IMR-90 (cell line): ENCODE results near the gene NXPH3. TPM values are rescaled to one million over a fixed set of nuclear protein-coding genes. Genes with fewer than 3 reads are reported as not detected.

ENCODE experiments used
- ATAC-seq: fragments of 200-7000 bp; cut with Tn5 transposase; 2 replicates; pipeline ENCODE4 v1.9.1; 2020; ENCODE audit warnings: low read depth, mild to moderate bottlenecking, moderate library complexity
- BruUV-seq: library from RNA; stranded (reverse); fragments of 400-500 nt; replicated peaks from 2 replicates; lab custom pipeline; 2021; lab: Mats Ljungman, UMichigan
- CTCF ChIA-PET: fragments of 300-600 bp; formaldehyde crosslinking; extraction: SDS; loops from one replicate; lab custom pipeline; 2021; ENCODE audit warnings: antibody characterized with exemption; lab: Yijun Ruan, JAX
- POLR2A ChIA-PET: fragments of 300-600 bp; sonication (Branson Sonifier 250); formaldehyde crosslinking; loops from one replicate; lab custom pipeline; 2022; ENCODE audit warnings: antibody characterized with exemption; ENCODE audit not compliant: unreplicated experiment; lab: Charles Lee
- DNase-seq: peaks from one replicate; pipeline ENCODE4 v3.0.0; 2013
- H2AFZ ChIP-seq: replicated peaks from 2 replicates; pipeline ENCODE3; 2013; ENCODE audit warnings: low read length, mild to moderate bottlenecking; ENCODE audit not compliant: poor library complexity
- H2AK5ac ChIP-seq: 2 replicates; pipeline ENCODE4 v1.6.1; 2013; ENCODE audit warnings: low read depth, low read length, inconsistent platforms
- H2AK9ac ChIP-seq: replicated peaks from 2 replicates; pipeline ENCODE3; 2013; ENCODE audit warnings: mild to moderate bottlenecking, low read depth, low read length, moderate library complexity; ENCODE audit not compliant: poor library complexity
- H2BK120ac ChIP-seq: 2 replicates; pipeline ENCODE4 v1.6.1; 2013; ENCODE audit warnings: low read depth, low read length, inconsistent platforms
- H2BK15ac ChIP-seq: 3 replicates; pipeline ENCODE4 v1.6.1; 2013; ENCODE audit warnings: low read depth, low read length, inconsistent platforms
- H2BK20ac ChIP-seq: 2 replicates; pipeline ENCODE4 v1.6.1; 2013; ENCODE audit warnings: low read depth, mild to moderate bottlenecking, inconsistent platforms, low read length, moderate library complexity
- H2BK5ac ChIP-seq: 2 replicates; pipeline ENCODE4 v1.6.1; 2013; ENCODE audit warnings: mild to moderate bottlenecking, low read depth, low read length, inconsistent platforms; ENCODE audit not compliant: poor library complexity, severe bottlenecking
- H3K14ac ChIP-seq: replicated peaks from 2 replicates; pipeline ENCODE4 v1.6.1; 2013; ENCODE audit warnings: low read depth, low read length, inconsistent platforms
- H3K18ac ChIP-seq: 2 replicates; pipeline ENCODE4 v1.6.1; 2013; ENCODE audit warnings: low read depth, low read length, control low read depth
- H3K23ac ChIP-seq: 2 replicates; pipeline ENCODE4 v1.6.1; 2013; ENCODE audit warnings: low read depth, low read length, inconsistent platforms
- H3K27ac ChIP-seq: 2 replicates; pipeline ENCODE4 v1.5.1; 2013; ENCODE audit warnings: mild to moderate bottlenecking, control low read depth, low read length; ENCODE audit not compliant: insufficient read depth
- H3K27me3 ChIP-seq: 2 replicates; pipeline ENCODE4 v1.6.1; 2013; ENCODE audit warnings: low read length; ENCODE audit not compliant: control insufficient read depth, insufficient read depth
- H3K36me3 ChIP-seq: 2 replicates; pipeline ENCODE4 v1.6.1; 2013; ENCODE audit warnings: low read length, mixed read lengths; ENCODE audit not compliant: control insufficient read depth, insufficient read depth
- H3K4ac ChIP-seq: 2 replicates; pipeline ENCODE4 v1.6.1; 2013; ENCODE audit warnings: low read depth, low read length, inconsistent platforms
- H3K4me1 ChIP-seq: 2 replicates; pipeline ENCODE4 v1.6.1; 2013; ENCODE audit warnings: low read length, mixed read lengths; ENCODE audit not compliant: control insufficient read depth, insufficient read depth
- H3K4me2 ChIP-seq: 2 replicates; pipeline ENCODE4 v1.6.1; 2013; ENCODE audit warnings: low read depth, mild to moderate bottlenecking, control low read depth, low read length, moderate library complexity
- H3K4me3 ChIP-seq: 2 replicates; pipeline ENCODE4 v1.5.1; 2013; ENCODE audit warnings: low read depth, mild to moderate bottlenecking, control low read depth, low read length, moderate library complexity; ENCODE audit not compliant: insufficient read depth
- H3K56ac ChIP-seq: 2 replicates; pipeline ENCODE4 v1.6.1; 2013; ENCODE audit warnings: low read length, inconsistent platforms; ENCODE audit not compliant: insufficient read depth; ENCODE audit errors: extremely low read depth
- H3K79me1 ChIP-seq, 2 experiments: 2 replicates each; pipeline ENCODE4 v1.6.1; 2013; ENCODE audit warnings: low read length in 2 of 2, inconsistent platforms in 1 of 2, low read depth in 1 of 2
- H3K9ac ChIP-seq: 2 replicates; pipeline ENCODE4 v1.6.1; 2013; ENCODE audit warnings: low read depth, low read length, control low read depth
- H3K9me1 ChIP-seq: 2 replicates; pipeline ENCODE4 v1.6.1; 2013; ENCODE audit warnings: low read length, inconsistent platforms; ENCODE audit not compliant: insufficient read depth
- H3K9me3 ChIP-seq: 2 replicates; pipeline ENCODE4 v1.6.1; 2013; ENCODE audit warnings: low read length; ENCODE audit not compliant: control insufficient read depth, insufficient read depth
- H4K20me1 ChIP-seq: 2 replicates; pipeline ENCODE4 v1.6.1; 2013; ENCODE audit warnings: low read length, inconsistent platforms; ENCODE audit not compliant: insufficient read depth
- H4K5ac ChIP-seq: 2 replicates; pipeline ENCODE4 v1.6.1; 2013; ENCODE audit warnings: mild to moderate bottlenecking, low read depth, low read length, control low read depth
- H4K8ac ChIP-seq, 2 experiments: 2 replicates each; pipeline ENCODE4 v1.6.1; 2013; ENCODE audit warnings: low read depth in 2 of 2, low read length in 2 of 2, control low read depth in 1 of 2, inconsistent platforms in 1 of 2
- H4K91ac ChIP-seq: 2 replicates; pipeline ENCODE4 v1.6.1; 2013; ENCODE audit warnings: low read depth, low read length, inconsistent platforms; ENCODE audit not compliant: insufficient read depth
- BHLHE40 ChIP-seq: fragments of 150-350 bp; IDR thresholded peaks from 2 replicates; pipeline ENCODE4 v1.6.1; 2016; ENCODE audit warnings: mild to moderate bottlenecking, low read depth, low read length
- CEBPB ChIP-seq: IDR thresholded peaks from 2 replicates; pipeline ENCODE4 v1.6.1; 2012; ENCODE audit warnings: low read depth, low read length, improper control_type of control experiment
- CHD1 ChIP-seq: IDR thresholded peaks from 2 replicates; pipeline ENCODE4 v1.6.1; 2012; ENCODE audit warnings: low read depth, low read length, improper control_type of control experiment
- CTCF ChIP-seq: conservative IDR thresholded peaks from 2 replicates; pipeline ENCODE4 v1.5.1; 2012; ENCODE audit warnings: mild to moderate bottlenecking, low read depth, low read length, improper control_type of control experiment
- ELK1 ChIP-seq: fragments of 150-350 bp; IDR thresholded peaks from 2 replicates; pipeline ENCODE4 v1.6.1; 2016; ENCODE audit warnings: low read depth, mild to moderate bottlenecking, low read length, moderate library complexity, borderline replicate concordance
- FOS ChIP-seq: fragments of 150-350 bp; IDR thresholded peaks from 2 replicates; pipeline ENCODE4 v1.6.1; 2016; ENCODE audit warnings: low read depth, low read length
- MAFK ChIP-seq: IDR thresholded peaks from 2 replicates; pipeline ENCODE4 v1.6.1; 2012; ENCODE audit warnings: low read depth, low read length, improper control_type of control experiment
- MAZ ChIP-seq: IDR thresholded peaks from 2 replicates; pipeline ENCODE4 v1.6.1; 2012; ENCODE audit warnings: low read depth, mild to moderate bottlenecking, low read length, improper control_type of control experiment, moderate library complexity, borderline replicate concordance
- MXI1 ChIP-seq: IDR thresholded peaks from 2 replicates; pipeline ENCODE4 v1.6.1; 2012; ENCODE audit warnings: low read depth, mild to moderate bottlenecking, low read length, moderate library complexity, borderline replicate concordance
- NFE2L2 ChIP-seq: fragments of 150-350 bp; IDR thresholded peaks from 2 replicates; pipeline ENCODE4 v1.6.1; 2016; ENCODE audit warnings: low read depth, mild to moderate bottlenecking, low read length
- POLR2A ChIP-seq: IDR thresholded peaks from 2 replicates; pipeline ENCODE4 v1.6.1; 2012; ENCODE audit warnings: mild to moderate bottlenecking, low read depth, low read length
- RAD21 ChIP-seq: IDR thresholded peaks from 2 replicates; pipeline ENCODE4 v1.6.1; 2012; ENCODE audit warnings: low read length, improper control_type of control experiment
- RCOR1 ChIP-seq: IDR thresholded peaks from 2 replicates; pipeline ENCODE4 v1.6.1; 2012; ENCODE audit warnings: mild to moderate bottlenecking, low read length, improper control_type of control experiment; ENCODE audit not compliant: insufficient replicate concordance
- RFX5 ChIP-seq: IDR thresholded peaks from 2 replicates; pipeline ENCODE4 v1.8.0; 2012; ENCODE audit warnings: low read depth, mild to moderate bottlenecking, low read length, moderate library complexity
- SMC3 ChIP-seq: fragments of 150-350 bp; IDR thresholded peaks from 2 replicates; pipeline ENCODE4 v1.6.1; 2016; ENCODE audit warnings: low read depth, mild to moderate bottlenecking, antibody characterized with exemption, low read length, moderate library complexity
- USF2 ChIP-seq: fragments of 150-350 bp; IDR thresholded peaks from 2 replicates; pipeline ENCODE4 v1.6.1; 2017; ENCODE audit warnings: mild to moderate bottlenecking, antibody characterized with exemption, low read length, low read depth
- WGBS, 2 experiments: methylation state at CpG; one replicate each; pipeline versions ENCODE4 v1.1.5 to v1.1.7; 2013; ENCODE audit warnings: missing lambda C conversion rate in 2 of 2; ENCODE audit not compliant: insufficient read length in 1 of 2; ENCODE audit errors: extremely low coverage in 2 of 2; 5-methylcytosine and 5-hydroxymethylcytosine counted together
- dilution Hi-C: fragments of 300-500 bp; cut with HindIII; formaldehyde crosslinking; loops from one replicate; pipeline ENCODE4 v1.14.3; 2018; ENCODE audit warnings: low sequenced_read_pairs; ENCODE audit not compliant: unreplicated experiment
- in situ Hi-C: fragments of 300-500 bp; cut with MboI; formaldehyde crosslinking; loops from 3 replicates; pipeline ENCODE4 v1.14.3; 2019; ENCODE audit warnings: low sequenced_read_pairs, inconsistent platforms, mixed read lengths
- intact Hi-C: fragments of 100-400 bp; cut with micrococcal nuclease; formaldehyde crosslinking; loops from 2 replicates; pipeline ENCODE4 v1.10.0; 2022
- polyA plus RNA-seq, 3 experiments: library from polyadenylated mRNA; depleted of rRNA; stranded (reverse); fragments of >200 nt; gene quantifications; 2 replicates each; pipeline ENCODE4 v1.2.3, GENCODE V29; 2012; ENCODE audit warnings: low replicate concordance in 1 of 3
- total RNA-seq: library from RNA; depleted of rRNA; stranded (reverse); fragments of >200 nt; gene quantifications from 2 replicates; pipeline ENCODE4 v1.2.3, GENCODE V29; 2012

NXPH3 gene
- total and polyA plus RNA-seq, 2 of the 4 experiments (the other 2 are of a cell fraction): 0.18 to 0.31 TPM

- Histone ChIP-seq H3K27ac (no peak overlapping the region), H3K9me1 (peaks cover 4% of the 10 kb centered on the region; the same call in 1 of the 2 replicates), H2BK5ac (no peak overlapping the region), H2AFZ (no peak overlapping the region), H3K23ac (no peak overlapping the region), H4K91ac (no peak overlapping the region), H3K79me1 (peaks cover 0 to 10% of the 10 kb centered on the region in 2 experiments; a peak in 1 of 4 replicates), H3K9me3 (no peaks in the 10 kb centered on the region), H4K20me1 (no peaks in the 10 kb centered on the region), H2AK5ac (no peak overlapping the region), H4K5ac (no peak overlapping the region), H2BK120ac (no peak overlapping the region), H3K27me3 (no peaks in the 10 kb centered on the region), H3K9ac (no peak overlapping the region), H3K18ac (no peak overlapping the region), H2BK15ac (no peak overlapping the region), H3K14ac (no peak overlapping the region), H3K4me1 (peaks cover 6% of the 10 kb centered on the region), H3K56ac (no peak overlapping the region), H3K36me3 (peaks cover 17% of the 10 kb centered on the region), H3K4me2 (no peak overlapping the region), H4K8ac (no peak overlapping the region), H3K4me3 (no peak overlapping the region), H3K4ac (no peak overlapping the region), H2BK20ac (no peak overlapping the region), H2AK9ac (no peak overlapping the region)
- intact Hi-C loops: no loop called here
- no peak for TF ChIP-seq RCOR1
- TF ChIP-seq MAZ: no peak
- TF ChIP-seq CHD1: no peak
- TF ChIP-seq POLR2A: no peak
- TF ChIP-seq RAD21: no peak
- TF ChIP-seq FOS: no peak
- no peak for TF ChIP-seq MAFK
- no peak for TF ChIP-seq RFX5
- TF ChIP-seq CTCF: no peak
- no peak for TF ChIP-seq ELK1
- TF ChIP-seq USF2: no peak
- TF ChIP-seq CEBPB: no peak
- no peak for TF ChIP-seq NFE2L2
- no peak for TF ChIP-seq SMC3
- no peak for TF ChIP-seq MXI1
- TF ChIP-seq BHLHE40: no peak
- in situ Hi-C loops: no loop called here
- ChIA-PET CTCF (no interaction called here), POLR2A (interaction anchor here (0.7 kb wide), 2 partner anchors 19 to 40 kb away, joined by 4 to 23 read pairs; no protein-coding TSS in a partner anchor)
- WGBS, 2 experiments: no CpG with 5 or more reads among the region's 4 CpGs
- dilution Hi-C loops: no loop called here
- no TSS peak for BruUV-seq
- ATAC-seq (no peak), DNase-seq (no peak)
Observed at GRCh38 chr17:49595328-49595727, 19.7 kb downstream of the NXPH3 start.
